Osteoblast (primary cell): Measurements from ENCODE around the gene TRIM14. TPM values are rescaled to one million over a fixed set of nuclear protein-coding genes. Genes with fewer than 3 reads are reported as not detected.

Experiments used
- DNase-seq: peaks from one replicate; pipeline ENCODE4 v3.0.0; 2011; ENCODE audit warnings: low spot score, mixed read lengths; ENCODE audit not compliant: insufficient read length; ENCODE audit errors: missing footprints
- H2AFZ ChIP-seq: 2 replicates; pipeline ENCODE4 v1.6.0; 2011; ENCODE audit warnings: mild to moderate bottlenecking, low read length
- H3K27ac ChIP-seq: 2 replicates; pipeline ENCODE4 v1.5.1; 2011; ENCODE audit warnings: mild to moderate bottlenecking, low read depth, low read length, moderate library complexity
- H3K27me3 ChIP-seq: 2 replicates; pipeline ENCODE4 v1.6.0; 2012; ENCODE audit warnings: mild to moderate bottlenecking, control low read depth, inconsistent platforms, low read length, moderate library complexity; ENCODE audit not compliant: insufficient read depth
- H3K36me3 ChIP-seq: 2 replicates; pipeline ENCODE4 v1.5.1; 2011; ENCODE audit warnings: mild to moderate bottlenecking, low read length, control low read depth, moderate library complexity; ENCODE audit not compliant: insufficient read depth
- H3K4me1 ChIP-seq: 2 replicates; pipeline ENCODE4 v1.5.1; 2011; ENCODE audit warnings: mild to moderate bottlenecking, low read length, control low read depth, moderate library complexity; ENCODE audit not compliant: insufficient read depth
- H3K4me2 ChIP-seq: 2 replicates; pipeline ENCODE4 v1.6.0; 2011; ENCODE audit warnings: mild to moderate bottlenecking, low read length; ENCODE audit not compliant: insufficient read depth
- H3K4me3 ChIP-seq: fragments of 200-600 bp; sonication (generic); 3 replicates; pipeline ENCODE4 v1.5.1; 2012; ENCODE audit warnings: mild to moderate bottlenecking, low read length, inconsistent platforms; ENCODE audit not compliant: insufficient read depth
- H3K79me2 ChIP-seq: 2 replicates; pipeline ENCODE4 v1.6.0; 2012; ENCODE audit warnings: mild to moderate bottlenecking, low read length, control low read depth, inconsistent platforms; ENCODE audit not compliant: insufficient read depth
- H3K9me3 ChIP-seq: 2 replicates; pipeline ENCODE4 v1.5.1; 2011; ENCODE audit warnings: low read depth, low read length, control low read depth
- H4K20me1 ChIP-seq: 2 replicates; pipeline ENCODE4 v1.6.0; 2012; ENCODE audit warnings: mild to moderate bottlenecking, low read length, control low read depth; ENCODE audit not compliant: insufficient read depth
- total RNA-seq: library from RNA; depleted of rRNA; stranded (reverse); fragments of >200 nt; gene quantifications from 2 replicates; pipeline ENCODE4 v1.2.3, GENCODE V29; 2012
- TF ChIP-seq, protein P1 (sequence below): IDR thresholded peaks from 2 replicates; pipeline ENCODE4 v1.5.1; 2011; ENCODE audit warnings: mild to moderate bottlenecking, low read depth, low read length, moderate library complexity; ENCODE audit errors: extremely low read depth

The TRIM14 gene
- total RNA-seq, 1 donor = 1.1 TPM

DNA sequence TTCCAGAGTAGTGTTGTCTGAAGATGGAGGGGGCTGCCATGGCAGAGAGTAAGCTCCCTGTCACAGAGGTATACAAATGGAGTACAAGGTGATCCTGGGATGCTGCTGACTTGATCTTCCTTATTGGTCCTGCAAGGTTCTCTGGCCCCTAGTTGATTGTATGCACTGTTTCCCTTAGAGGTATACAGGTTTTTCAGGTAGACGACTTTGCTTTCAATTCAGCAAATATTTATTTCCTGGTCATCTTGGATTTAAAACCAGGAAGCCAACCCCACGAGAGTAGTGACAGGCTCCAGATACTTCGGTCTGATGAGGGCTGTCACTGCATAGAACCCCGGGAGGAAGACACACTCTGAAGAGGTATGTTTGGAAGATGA lies 16.5 kb upstream of the TRIM14 start:
- no peaks in the 10 kb centered on the region for H3K36me3 ChIP-seq
- no peak overlapping the region for H2AFZ ChIP-seq
- no peaks in the 10 kb centered on the region for H3K79me2 ChIP-seq
- TF ChIP-seq, protein P1, sequence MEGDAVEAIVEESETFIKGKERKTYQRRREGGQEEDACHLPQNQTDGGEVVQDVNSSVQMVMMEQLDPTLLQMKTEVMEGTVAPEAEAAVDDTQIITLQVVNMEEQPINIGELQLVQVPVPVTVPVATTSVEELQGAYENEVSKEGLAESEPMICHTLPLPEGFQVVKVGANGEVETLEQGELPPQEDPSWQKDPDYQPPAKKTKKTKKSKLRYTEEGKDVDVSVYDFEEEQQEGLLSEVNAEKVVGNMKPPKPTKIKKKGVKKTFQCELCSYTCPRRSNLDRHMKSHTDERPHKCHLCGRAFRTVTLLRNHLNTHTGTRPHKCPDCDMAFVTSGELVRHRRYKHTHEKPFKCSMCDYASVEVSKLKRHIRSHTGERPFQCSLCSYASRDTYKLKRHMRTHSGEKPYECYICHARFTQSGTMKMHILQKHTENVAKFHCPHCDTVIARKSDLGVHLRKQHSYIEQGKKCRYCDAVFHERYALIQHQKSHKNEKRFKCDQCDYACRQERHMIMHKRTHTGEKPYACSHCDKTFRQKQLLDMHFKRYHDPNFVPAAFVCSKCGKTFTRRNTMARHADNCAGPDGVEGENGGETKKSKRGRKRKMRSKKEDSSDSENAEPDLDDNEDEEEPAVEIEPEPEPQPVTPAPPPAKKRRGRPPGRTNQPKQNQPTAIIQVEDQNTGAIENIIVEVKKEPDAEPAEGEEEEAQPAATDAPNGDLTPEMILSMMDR = no peak
- H3K4me3 ChIP-seq = no peak overlapping the region
- no peak overlapping the region for H3K27ac ChIP-seq
- no peak overlapping the region for H3K4me2 ChIP-seq
- H3K4me1 ChIP-seq = no peaks in the 10 kb centered on the region
- H3K27me3 ChIP-seq = peaks cover 8% of the 10 kb centered on the region
- H3K9me3 ChIP-seq = no peaks in the 10 kb centered on the region
- peak; percentile 31 for DNase-seq
- H4K20me1 ChIP-seq = no peaks in the 10 kb centered on the region

DNA sequence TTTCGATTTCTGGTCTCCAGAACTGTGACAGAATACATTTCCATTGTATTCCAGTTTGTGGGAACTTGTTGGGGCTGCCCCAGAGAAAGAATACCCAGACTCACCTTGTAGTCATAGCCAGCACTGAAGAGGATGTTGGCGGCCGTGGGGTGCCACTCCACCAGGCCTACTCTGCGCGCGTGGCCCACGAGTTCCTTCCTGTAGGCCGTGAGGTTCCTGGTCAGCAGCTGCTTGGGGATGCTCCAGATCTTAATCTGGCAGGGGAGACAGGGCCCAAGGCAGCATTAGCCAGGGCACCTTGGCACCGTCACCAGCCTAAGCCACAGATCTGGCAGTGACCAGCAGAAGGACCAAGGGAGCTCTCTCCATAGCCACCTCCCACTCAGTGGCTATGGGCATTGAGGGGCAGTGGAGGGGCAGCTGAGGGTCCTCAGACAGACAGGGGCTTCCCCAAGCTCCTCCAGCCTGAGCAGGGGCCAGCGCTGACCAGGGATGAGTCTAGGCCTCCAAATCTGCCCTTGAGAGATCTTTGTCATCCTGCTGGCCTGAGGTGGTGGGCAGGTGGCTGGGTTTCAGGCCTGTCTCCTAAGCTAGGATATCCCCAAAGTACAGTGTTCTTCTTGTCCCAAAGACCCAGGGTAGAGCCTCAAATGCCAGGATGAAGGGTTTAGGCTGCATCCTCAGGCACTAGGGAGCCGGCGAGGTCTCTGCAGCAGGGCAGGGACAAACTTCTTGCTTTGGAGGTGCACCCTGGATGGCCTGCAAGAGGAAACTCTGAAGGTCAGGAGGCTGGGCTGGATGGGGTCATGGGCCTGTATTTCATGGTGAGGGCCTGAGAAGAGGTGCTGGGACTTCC lies 15.9 kb upstream of the TRIM14 start:
- Histone ChIP-seq H3K27ac (no peak overlapping the region), H3K9me3 (no peaks in the 10 kb centered on the region), H3K4me2 (no peak overlapping the region), H2AFZ (no peak overlapping the region), H3K4me1 (no peaks in the 10 kb centered on the region), H3K27me3 (peaks cover 8% of the 10 kb centered on the region), H3K79me2 (no peaks in the 10 kb centered on the region), H3K36me3 (no peaks in the 10 kb centered on the region), H3K4me3 (no peak overlapping the region), H4K20me1 (no peaks in the 10 kb centered on the region)
- DNase-seq = peak; percentile 70
- TF ChIP-seq, protein P1 = no peak

GRCh38 chr9:98132806-98133631 lies 14.0 kb upstream of the TRIM14 start:
- H3K27me3 ChIP-seq = peaks cover 8% of the 10 kb centered on the region

More at GRCh38 chr9:98132806-98133631, 14.0 kb upstream of the TRIM14 start:
- H3K4me3 ChIP-seq = no peak overlapping the region
- H3K9me3 ChIP-seq = no peaks in the 10 kb centered on the region
- H4K20me1 ChIP-seq = no peaks in the 10 kb centered on the region
- DNase-seq = peak; percentile 76
- H3K79me2 ChIP-seq = no peaks in the 10 kb centered on the region
- H3K4me2 ChIP-seq = no peak overlapping the region
- TF ChIP-seq, protein P1 = no peak
- H3K27ac ChIP-seq = no peak overlapping the region
- no peaks in the 10 kb centered on the region for H3K36me3 ChIP-seq
- no peaks in the 10 kb centered on the region for H3K4me1 ChIP-seq
- H2AFZ ChIP-seq = no peak overlapping the region
